Stimulated activated CD4-positive, alpha-beta T cell treated with anti-CD3 and anti-CD28 coated beads, Interleukin-15, amount 100 ng/mL, for 48 hours (primary cell): Measurements from ENCODE around the gene TAS1R1.
"Not testable (repeated sequence)": the region's sequence is repeated elsewhere in the genome, so short reads cannot be mapped to it uniquely, and the experiment has no call there.

Experiments used
- DNase-seq, 2 donors: peaks; one replicate each; pipeline ENCODE4 v3.0.0-alpha.2; 2020; ENCODE audit warnings: low read depth in 2 of 2

Gene TAS1R1

GRCh38 chr1:6588893-6589520 lies 33.9 kb downstream of the TAS1R1 start:
- DNase-seq = no peak

- no peak for DNase-seq
Measured at GRCh38 chr1:6590046-6590445, 34.9 kb downstream of the TAS1R1 start.

- DNase-seq = no peak
Measured at GRCh38 chr1:6591222-6591621, 36.1 kb downstream of the TAS1R1 start.

- no peak for DNase-seq
Measured at GRCh38 chr1:6591644-6592043, 36.5 kb downstream of the TAS1R1 start.

GRCh38 chr1:6592441-6592840 lies 37.3 kb downstream of the TAS1R1 start:
- DNase-seq = no peak

- no peak for DNase-seq
Measured at GRCh38 chr1:6592865-6593593, 37.9 kb downstream of the TAS1R1 start.

- no peak for DNase-seq
Measured at GRCh38 chr1:6593810-6594209, 38.7 kb downstream of the TAS1R1 start.

- DNase-seq = no peak
Measured at GRCh38 chr1:6594977-6595740, 40.1 kb downstream of the TAS1R1 start.

- no peak for DNase-seq
Measured at GRCh38 chr1:6596351-6596750, 41.2 kb downstream of the TAS1R1 start.

- no peak for DNase-seq
Measured at GRCh38 chr1:6596886-6597776, 42.0 kb downstream of the TAS1R1 start.

- no peak for DNase-seq
Measured at GRCh38 chr1:6597777-6598131, 42.6 kb downstream of the TAS1R1 start.

GRCh38 chr1:6599141-6599975 lies 44.3 kb downstream of the TAS1R1 start:
- DNase-seq = peak in 1 of 2 donors; percentile 53

GRCh38 chr1:6599991-6600390 lies 44.9 kb downstream of the TAS1R1 start:
- DNase-seq = not testable (repeated sequence)

- DNase-seq = no peak
Measured at GRCh38 chr1:6600410-6601048, 45.4 kb downstream of the TAS1R1 start.

GRCh38 chr1:6601049-6601922 lies 46.2 kb downstream of the TAS1R1 start:
- DNase-seq = peak; percentile 83 to 84

GRCh38 chr1:6601923-6602668 lies 47.0 kb downstream of the TAS1R1 start:
- no peak for DNase-seq

- DNase-seq = peak; percentile 78 to 82
Measured at GRCh38 chr1:6602669-6603237, 47.6 kb downstream of the TAS1R1 start, which contains the start of gene KLHL21. KLHL21 (minus strand) TSS chr1:6602869; CDS start chr1:6602817, 52 bp downstream.

GRCh38 chr1:6603238-6603914 lies 48.3 kb downstream of the TAS1R1 start:
- peak in 1 of 2 donors; percentile 51 for DNase-seq
